GM12891 (cell line): ENCODE data around the gene MVB12B.

Experiments
- PAX5 ChIP-seq: IDR thresholded peaks from 2 replicates; pipeline ENCODE4 v1.6.1; 2011; ENCODE audit warnings: low read length, moderate library complexity, mild to moderate bottlenecking; ENCODE audit not compliant: insufficient read depth, severe bottlenecking
- POLR2A ChIP-seq: IDR thresholded peaks from 2 replicates; pipeline ENCODE4 v1.6.1; 2011; ENCODE audit warnings: low read depth, low read length, control low read depth
- POLR2AphosphoS5 ChIP-seq: IDR thresholded peaks from 2 replicates; pipeline ENCODE4 v1.6.1; 2011; ENCODE audit warnings: low read depth, low read length, control low read depth
- SPI1 ChIP-seq: IDR thresholded peaks from 2 replicates; pipeline ENCODE4 v1.6.1; 2011; ENCODE audit warnings: low read depth, low read length, control low read depth
- TAF1 ChIP-seq: IDR thresholded peaks from 2 replicates; pipeline ENCODE4 v1.6.1; 2011; ENCODE audit warnings: low read depth, low read length, control low read depth

- TF ChIP-seq POLR2AphosphoS5 (no peak), POLR2A (no peak), TAF1 (no peak), SPI1 (no peak), PAX5 (no peak)
Measured at GRCh38 chr9:126395439-126396212, 69.0 kb downstream of the MVB12B start.
